Naive thymus-derived CD4-positive, alpha-beta T cell (primary cell): Measurements from ENCODE around the gene DOLK. TPM values are rescaled to one million over a fixed set of nuclear protein-coding genes. Genes with fewer than 3 reads are reported as not detected.

Experiments
- ATAC-seq: fragments of 150-1000 bp; cut with Tn5 transposase; 2 replicates; pipeline ENCODE4 v1.10.0; 2021; ENCODE audit warnings: mild to moderate bottlenecking, moderate library complexity
- CTCF ChIA-PET: fragments of 350-600 bp; sonication (Branson Sonifier 250); formaldehyde crosslinking; loops from one replicate; lab custom pipeline; 2021; ENCODE audit warnings: antibody characterized with exemption; lab: Charles Lee
- POLR2A ChIA-PET: fragments of 350-600 bp; sonication (Branson Sonifier 250); formaldehyde crosslinking; loops from one replicate; lab custom pipeline; 2021; ENCODE audit warnings: antibody characterized with exemption, inconsistent platforms; lab: Charles Lee
- DNase-seq, 9 donors: peaks; one replicate each; pipeline versions ENCODE4 v3.0.0 to v3.0.0-alpha.2; 2020 to 2022; ENCODE audit warnings: mixed read lengths in 1 of 9
- H3K27ac ChIP-seq: one replicate; pipeline ENCODE4 v1.7.0; 2013; ENCODE audit warnings: mild to moderate bottlenecking, low read depth, low read length, moderate library complexity
- H3K27me3 ChIP-seq, 2 donors: one replicate each; pipeline ENCODE4 v1.7.0; 2013; ENCODE audit warnings: low read length in 2 of 2, mild to moderate bottlenecking in 2 of 2, moderate library complexity in 2 of 2; ENCODE audit not compliant: control insufficient read depth in 2 of 2, insufficient read depth in 2 of 2
- H3K36me3 ChIP-seq, 3 experiments: 1 replicate in 2 of 3; 2 replicates in 1 of 3; pipeline ENCODE4 v1.7.0; 2013; ENCODE audit warnings: low read length in 3 of 3, mild to moderate bottlenecking in 3 of 3, moderate library complexity in 1 of 3; ENCODE audit not compliant: insufficient read depth in 3 of 3, control insufficient read depth in 2 of 3
- H3K4me1 ChIP-seq, 2 donors: one replicate each; pipeline ENCODE4 v1.7.0; 2013; ENCODE audit warnings: low read length in 2 of 2, mild to moderate bottlenecking in 2 of 2, moderate library complexity in 1 of 2; ENCODE audit not compliant: control insufficient read depth in 2 of 2, insufficient read depth in 2 of 2
- H3K4me3 ChIP-seq: 2 replicates; pipeline ENCODE4 v1.7.0; 2013; ENCODE audit warnings: mild to moderate bottlenecking, low read length
- H3K9me3 ChIP-seq, 3 experiments: 1 replicate in 2 of 3; 2 replicates in 1 of 3; pipeline ENCODE4 v1.7.0; 2013; ENCODE audit warnings: low read length in 3 of 3; ENCODE audit not compliant: control insufficient read depth in 2 of 3
- H3K27ac Mint-ChIP-seq, 9 donors: one replicate each; pipeline ENCODE4 v1.8.0; 2020 to 2022; ENCODE audit warnings: mixed read lengths in 9 of 9, mild to moderate bottlenecking in 8 of 9, moderate library complexity in 5 of 9, inconsistent platforms in 2 of 9
- H3K27me3 Mint-ChIP-seq, 5 donors: one replicate each; pipeline ENCODE4 v1.8.0; 2021 to 2022; ENCODE audit warnings: mixed read lengths in 5 of 5, mild to moderate bottlenecking in 1 of 5
- H3K36me3 Mint-ChIP-seq, 5 donors: one replicate each; pipeline ENCODE4 v1.8.0; 2020 to 2022; ENCODE audit warnings: mixed read lengths in 5 of 5, mild to moderate bottlenecking in 3 of 5, inconsistent platforms in 1 of 5
- H3K4me1 Mint-ChIP-seq, 7 donors: one replicate each; pipeline ENCODE4 v1.8.0; 2020 to 2022; ENCODE audit warnings: mixed read lengths in 7 of 7, mild to moderate bottlenecking in 3 of 7, inconsistent platforms in 1 of 7
- H3K4me3 Mint-ChIP-seq, 10 donors: one replicate each; pipeline ENCODE4 v1.8.0; 2020 to 2022; ENCODE audit warnings: mild to moderate bottlenecking in 10 of 10, mixed read lengths in 10 of 10, moderate library complexity in 6 of 10, inconsistent platforms in 2 of 10
- H3K9me3 Mint-ChIP-seq, 11 donors: one replicate each; pipeline ENCODE4 v1.8.0; 2020 to 2022; ENCODE audit warnings: mixed read lengths in 11 of 11, mild to moderate bottlenecking in 4 of 11, inconsistent platforms in 1 of 11, moderate library complexity in 1 of 11
- intact Hi-C, 2 donors: fragments of 100-400 bp; cut with micrococcal nuclease; formaldehyde crosslinking; loops; one replicate each; pipeline ENCODE4 v1.15.1; 2023
- polyA plus RNA-seq, 2 donors: library from polyadenylated mRNA; unstranded; fragments of 300-500 nt; fragmentation: Illumina TruSeq; gene quantifications; one replicate each; pipeline ENCODE4 v1.2.3, GENCODE V29; 2021
- total RNA-seq, 6 experiments: library from RNA in 5 of 6; stranded (reverse) in 5 of 6; gene quantifications; 1 replicate in 5 of 6; 2 replicates in 1 of 6; pipeline ENCODE4 v1.2.3 and lab custom pipeline; 2021 to 2026

DOLK gene
- total and polyA plus RNA-seq, 7 experiments from 2014 or later: 6.0 to 12.8 (median 9.5) TPM

GRCh38 chr9:128918921-128919320 lies 28.5 kb downstream of the DOLK start:
- DNase-seq (no peak), ATAC-seq (no peak)
- H3K4me1 ChIP-seq: peaks cover 0 to 15% of the 10 kb centered on the region in 2 donors
- intact Hi-C loops: no loop called here
- ChIA-PET POLR2A (interaction anchor here (0.9 kb wide), 1 partner anchor 63 kb away, joined by 3 read pairs; no protein-coding TSS in a partner anchor), CTCF (interaction anchor here (0.8 to 1.2 kb wide), 3 partner anchors 9 to 56 kb away, joined by 3 to 4 read pairs (median 3); partner anchors contain the start of genes KYAT1 and LRRC8A)
- no peak overlapping the region for H3K27ac ChIP-seq
- no peaks in the 10 kb centered on the region for H3K9me3 ChIP-seq
- Mint-ChIP-seq H3K4me1 (peaks cover 5 to 21% (median 16%) of the 10 kb centered on the region in 7 donors), H3K4me3 (peak overlapping the region in 1 of 10 donors; percentile 42), H3K9me3 (no peaks in the 10 kb centered on the region), H3K27me3 (no peaks in the 10 kb centered on the region), H3K27ac (peak overlapping the region in 5 of 9 donors; percentile 50 to 87 (median 56)), H3K36me3 (peaks cover 0 to 21% (median 9%) of the 10 kb centered on the region in 5 donors)
- no peaks in the 10 kb centered on the region for H3K27me3 ChIP-seq
- H3K4me3 ChIP-seq: no peak overlapping the region
- H3K36me3 ChIP-seq: peaks cover 0 to 30% (median 16%) of the 10 kb centered on the region in 3 experiments

GRCh38 chr9:128917151-128917849 lies 30.1 kb downstream of the DOLK start:
- POLR2A ChIA-PET: no interaction called here
- Histone ChIP-seq H3K36me3 (peaks cover 0 to 37% (median 16%) of the 10 kb centered on the region in 3 experiments), H3K4me1 (peaks cover 0 to 31% of the 10 kb centered on the region in 2 donors), H3K4me3 (no peak overlapping the region), H3K27me3 (no peaks in the 10 kb centered on the region), H3K27ac (no peak overlapping the region), H3K9me3 (no peaks in the 10 kb centered on the region)
- DNase-seq: no peak
- CTCF ChIA-PET: no interaction called here
- Mint-ChIP-seq H3K36me3 (peaks cover 4 to 21% (median 17%) of the 10 kb centered on the region in 5 donors), H3K27ac (peak overlapping the region in 6 of 9 donors; percentile 9 to 59 (median 48)), H3K27me3 (no peaks in the 10 kb centered on the region), H3K4me3 (no peak overlapping the region), H3K9me3 (no peaks in the 10 kb centered on the region), H3K4me1 (peaks cover 15 to 36% (median 28%) of the 10 kb centered on the region in 7 donors)
- ATAC-seq: no peak
- intact Hi-C loops: no loop called here

GRCh38 chr9:128916745-128917144 lies 30.7 kb downstream of the DOLK start:
- intact Hi-C loops: no loop called here
- ChIA-PET POLR2A (interaction anchor here (0.8 to 1.0 kb wide), 2 partner anchors 11 to 14 kb away, joined by 3 to 4 read pairs; no protein-coding TSS in a partner anchor), CTCF (no interaction called here)
- H3K9me3 ChIP-seq: no peaks in the 10 kb centered on the region
- Mint-ChIP-seq H3K27ac (peak overlapping the region in 4 of 9 donors; percentile 9 to 59 (median 29)), H3K4me3 (no peak overlapping the region), H3K36me3 (peaks cover 4 to 21% (median 18%) of the 10 kb centered on the region in 5 donors), H3K27me3 (no peaks in the 10 kb centered on the region), H3K4me1 (peaks cover 20 to 39% (median 33%) of the 10 kb centered on the region in 7 donors), H3K9me3 (no peaks in the 10 kb centered on the region)
- ATAC-seq: no peak
- H3K27ac ChIP-seq: no peak overlapping the region
- H3K27me3 ChIP-seq: no peaks in the 10 kb centered on the region
- peaks cover 0 to 32% of the 10 kb centered on the region in 2 donors for H3K4me1 ChIP-seq
- H3K36me3 ChIP-seq: peaks cover 0 to 37% (median 16%) of the 10 kb centered on the region in 3 experiments
- no peak overlapping the region for H3K4me3 ChIP-seq
- DNase-seq: no peak

- DNase-seq (no peak), ATAC-seq (no peak)
- peaks cover 0 to 36% of the 10 kb centered on the region in 2 donors for H3K4me1 ChIP-seq
- CTCF ChIA-PET: no interaction called here
- no peaks in the 10 kb centered on the region for H3K9me3 Mint-ChIP-seq
- peaks cover 22 to 40% (median 37%) of the 10 kb centered on the region in 7 donors for H3K4me1 Mint-ChIP-seq
- peaks cover 0 to 37% (median 16%) of the 10 kb centered on the region in 3 experiments for H3K36me3 ChIP-seq
- POLR2A ChIA-PET: interaction anchor here (0.8 to 1.0 kb wide), 2 partner anchors 11 to 14 kb away, joined by 3 to 4 read pairs; no protein-coding TSS in a partner anchor
- H3K27ac Mint-ChIP-seq: peak overlapping the region in 1 of 9 donors; percentile 55
- no peak overlapping the region for H3K27ac ChIP-seq
- peaks cover 4 to 21% (median 18%) of the 10 kb centered on the region in 5 donors for H3K36me3 Mint-ChIP-seq
- intact Hi-C loops: no loop called here
- H3K4me3 ChIP-seq: no peak overlapping the region
- no peaks in the 10 kb centered on the region for H3K27me3 Mint-ChIP-seq
- H3K4me3 Mint-ChIP-seq: no peak overlapping the region
- no peaks in the 10 kb centered on the region for H3K27me3 ChIP-seq
- H3K9me3 ChIP-seq: no peaks in the 10 kb centered on the region
These were observed 31.2 kb downstream of the DOLK start for GRCh38 chr9:128916204-128916603.

GRCh38 chr9:128913995-128914772 lies 33.2 kb downstream of the DOLK start:
- intact Hi-C loops: no loop called here
- DNase-seq (no peak), ATAC-seq (no peak)
- Histone ChIP-seq H3K36me3 (peaks cover 0 to 55% (median 16%) of the 10 kb centered on the region in 3 experiments), H3K4me1 (peaks cover 0 to 42% of the 10 kb centered on the region in 2 donors), H3K9me3 (no peaks in the 10 kb centered on the region), H3K4me3 (no peak overlapping the region), H3K27ac (no peak overlapping the region), H3K27me3 (no peaks in the 10 kb centered on the region)
- POLR2A ChIA-PET: interaction anchor here (0.6 kb wide), 1 partner anchor 1026 kb away, joined by 3 read pairs; no protein-coding TSS in a partner anchor
- H3K27ac Mint-ChIP-seq: peak overlapping the region in 2 of 9 donors; percentile 22 to 48
- H3K4me1 Mint-ChIP-seq: peaks cover 30 to 51% (median 46%) of the 10 kb centered on the region in 7 donors
- CTCF ChIA-PET: no interaction called here
- no peak overlapping the region for H3K4me3 Mint-ChIP-seq
- no peaks in the 10 kb centered on the region for H3K9me3 Mint-ChIP-seq
- H3K36me3 Mint-ChIP-seq: peaks cover 6 to 29% (median 18%) of the 10 kb centered on the region in 5 donors
- no peaks in the 10 kb centered on the region for H3K27me3 Mint-ChIP-seq
